Fibroblast of lung (primary cell): ENCODE results near the gene DLX6. TPM values are rescaled to one million over a fixed set of nuclear protein-coding genes. Genes with fewer than 3 reads are reported as not detected.
A peak's percentile ranks its signal among the peaks of the same experiment; 100 is the strongest.

ENCODE experiments used
- DNase-seq, 2 donors: peaks; one replicate each; pipeline versions ENCODE4 v3.0.0 to v3.0.0-alpha.2; 2010; ENCODE audit warnings: low read depth in 2 of 2
- H2AFZ ChIP-seq: 2 replicates; pipeline ENCODE4 v1.5.1; 2012; ENCODE audit warnings: low read length, control low read depth, inconsistent platforms
- H3K27ac ChIP-seq: 2 replicates; pipeline ENCODE4 v1.5.1; 2011; ENCODE audit warnings: low read length, control low read depth; ENCODE audit not compliant: insufficient read depth
- H3K27me3 ChIP-seq: 2 replicates; pipeline ENCODE4 v1.5.1; 2011; ENCODE audit warnings: mild to moderate bottlenecking, low read length; ENCODE audit not compliant: control insufficient read depth, insufficient read depth
- H3K36me3 ChIP-seq: 2 replicates; pipeline ENCODE4 v1.5.1; 2011; ENCODE audit warnings: low read length; ENCODE audit not compliant: control insufficient read depth, insufficient read depth
- H3K4me1 ChIP-seq: 2 replicates; pipeline ENCODE4 v1.5.1; 2011; ENCODE audit warnings: low read length; ENCODE audit not compliant: control insufficient read depth, insufficient read depth; ENCODE audit errors: extremely low read depth
- H3K4me2 ChIP-seq: 2 replicates; pipeline ENCODE4 v1.5.1; 2011; ENCODE audit warnings: low read length, control low read depth; ENCODE audit not compliant: insufficient read depth; ENCODE audit errors: extremely low read depth
- H3K4me3 ChIP-seq, 4 experiments: fragments of 200-600 bp in 1 of 4; sonication (generic) in 1 of 4; replicated peaks in 1 of 4; 2 replicates each; pipeline ENCODE4 v1.5.1; 2011 to 2016; ENCODE audit warnings: low read length in 4 of 4, low read depth in 3 of 4, mild to moderate bottlenecking in 3 of 4, control low read depth in 2 of 4, inconsistent platforms in 1 of 4, mixed read lengths in 1 of 4; ENCODE audit not compliant: insufficient read depth in 1 of 4; ENCODE audit errors: control extremely low read depth in 1 of 4
- H3K79me2 ChIP-seq: 2 replicates; pipeline ENCODE4 v1.5.1; 2012; ENCODE audit warnings: mild to moderate bottlenecking, low read length, inconsistent platforms; ENCODE audit not compliant: control insufficient read depth, insufficient read depth
- H3K9ac ChIP-seq: 2 replicates; pipeline ENCODE4 v1.5.1; 2011; ENCODE audit warnings: mild to moderate bottlenecking, low read length, control low read depth; ENCODE audit not compliant: insufficient read depth
- H3K9me3 ChIP-seq: 2 replicates; pipeline ENCODE4 v1.5.1; 2012; ENCODE audit warnings: low read depth, low read length; ENCODE audit not compliant: control insufficient read depth, insufficient read depth
- H4K20me1 ChIP-seq: 2 replicates; pipeline ENCODE4 v1.5.1; 2011; ENCODE audit warnings: low read length; ENCODE audit not compliant: control insufficient read depth, insufficient read depth; ENCODE audit errors: extremely low read depth
- CTCF ChIP-seq, 2 donors: IDR thresholded peaks in 1 of 2; conservative IDR thresholded peaks in 1 of 2; 1 replicate in 1 of 2; 2 replicates in 1 of 2; pipeline ENCODE4 v1.5.1; 2011 to 2012; ENCODE audit warnings: low read length in 2 of 2, control low read depth in 1 of 2, inconsistent platforms in 1 of 2, low read depth in 1 of 2, mild to moderate bottlenecking in 1 of 2
- EZH2 ChIP-seq: IDR thresholded peaks from 2 replicates; pipeline ENCODE4 v1.5.1; 2012; ENCODE audit warnings: low read length, control low read depth, mild to moderate bottlenecking; ENCODE audit errors: missing control alignments
- polyA minus RNA-seq: library from RNA; depleted of rRNA, polyadenylated mRNA; stranded (reverse); fragments of >200 nt; gene quantifications from 2 replicates; pipeline ENCODE4 v1.2.3, GENCODE V29; 2011; ENCODE audit warnings: low replicate concordance
- polyA plus RNA-seq, 2 donors: library from polyadenylated mRNA; depleted of rRNA in 1 of 2; stranded (reverse) in 1 of 2; unstranded in 1 of 2; fragments of >200 nt; gene quantifications; 2 replicates each; pipeline ENCODE4 v1.2.1, GENCODE V29; 2011 to 2012; ENCODE audit warnings: missing spikeins in 1 of 2
- total RNA-seq: library from RNA; depleted of rRNA; stranded (reverse); fragments of >200 nt; gene quantifications from 2 replicates; pipeline ENCODE4 v1.2.1, GENCODE V29; 2014

Gene DLX6
- total RNA-seq (under 0.01 TPM in 1 of 2 replicates, not detected in the other), polyA plus RNA-seq (not detected in 2 replicates), polyA minus RNA-seq (not detected in 2 replicates)
- polyA plus RNA-seq (2012), result not detected in 2 replicates

- Histone ChIP-seq H3K79me2 (no peaks in the 10 kb centered on the region), H3K36me3 (no peaks in the 10 kb centered on the region), H3K4me2 (peak within 1 kb of the TSS; percentile 69), H4K20me1 (no peaks in the 10 kb centered on the region), H2AFZ (no peak within 1 kb of the TSS), H3K4me3 (peak within 1 kb of the TSS; percentile 16 to 49 (median 22)), H3K9me3 (no peaks in the 10 kb centered on the region), H3K4me1 (no peaks in the 10 kb centered on the region), H3K27me3 (peaks cover 54% of the 10 kb centered on the region), H3K9ac (no peak within 1 kb of the TSS), H3K27ac (no peak within 1 kb of the TSS)
- peak; percentile 62 for TF ChIP-seq EZH2
- no peak for TF ChIP-seq CTCF (conservative IDR thresholded peaks at IDR 0.05 in 1 of 2, IDR thresholded peaks at IDR 0.05 in 1 of 2; ENCODE audit: low read depth in 1 of 2, low read length in 2 of 2)
- DNase-seq, result peak; percentile 18 to 47
Observed at GRCh38 chr7:97005183-97006054, at the start of gene DLX6. Gene DLX6 (plus strand): TSS chr7:97005553. CDS start chr7:97005978, 425 bp downstream.

- no peaks in the 10 kb centered on the region for H3K36me3 ChIP-seq
- no peak overlapping the region for H3K27ac ChIP-seq
- H4K20me1 ChIP-seq, result no peaks in the 10 kb centered on the region
- no peaks in the 10 kb centered on the region for H3K79me2 ChIP-seq
- no peaks in the 10 kb centered on the region for H3K27me3 ChIP-seq
- no peak overlapping the region for H3K4me3 ChIP-seq
- H3K9ac ChIP-seq, result no peak overlapping the region
- H3K9me3 ChIP-seq, result no peaks in the 10 kb centered on the region
- no peak overlapping the region for H3K4me2 ChIP-seq
- no peaks in the 10 kb centered on the region for H3K4me1 ChIP-seq
- TF ChIP-seq EZH2 (no peak), CTCF (conservative IDR thresholded peaks at IDR 0.05 in 1 of 2, IDR thresholded peaks at IDR 0.05 in 1 of 2; ENCODE audit: low read depth in 1 of 2, low read length in 2 of 2) (no peak)
- DNase-seq, result no peak
- no peak overlapping the region for H2AFZ ChIP-seq
Observed at GRCh38 chr7:96959135-96959534, 46.2 kb upstream of the DLX6 start.

- no peak overlapping the region for H3K9ac ChIP-seq
- H3K4me2 ChIP-seq, result no peak overlapping the region
- H3K4me1 ChIP-seq, result no peaks in the 10 kb centered on the region
- peak in 1 of 2 donors; percentile 41 for DNase-seq
- TF ChIP-seq EZH2, result no peak
- no peak for TF ChIP-seq CTCF (conservative IDR thresholded peaks at IDR 0.05 in 1 of 2, IDR thresholded peaks at IDR 0.05 in 1 of 2; ENCODE audit: low read depth in 1 of 2, low read length in 2 of 2)
- no peak overlapping the region for H3K4me3 ChIP-seq
- H2AFZ ChIP-seq, result no peak overlapping the region
- no peaks in the 10 kb centered on the region for H3K27me3 ChIP-seq
- H3K79me2 ChIP-seq, result no peaks in the 10 kb centered on the region
- no peaks in the 10 kb centered on the region for H4K20me1 ChIP-seq
- H3K27ac ChIP-seq, result no peak overlapping the region
- H3K9me3 ChIP-seq, result no peaks in the 10 kb centered on the region
- H3K36me3 ChIP-seq, result no peaks in the 10 kb centered on the region
Observed at GRCh38 chr7:96962221-96962885, 43.0 kb upstream of the DLX6 start.
